ENCODE measurements around the gene MYRFL. TPM values are rescaled to one million over a fixed set of nuclear protein-coding genes. Genes with fewer than 3 reads are reported as not detected.

MYRFL gene
- total and polyA plus RNA-seq, 2 experiments from 2014 or later: 2.3 to 2.7 TPM

GRCh38 chr12:69918287-69918686, 93.3 kb downstream of the MYRFL start:
- Histone ChIP-seq H2AFZ (no peak overlapping the region), H3K4me3 (no peak overlapping the region), H3K27me3 (no peaks in the 10 kb centered on the region), H3K36me3 (replicated peaks; ENCODE audit: insufficient read depth, low read depth) (no peaks in the 10 kb centered on the region), H3K27ac (no peak overlapping the region), H3K9me3 (ENCODE audit: low read depth) (no peaks in the 10 kb centered on the region), H3K79me2 (no peaks in the 10 kb centered on the region), H3K4me2 (no peak overlapping the region), H3K9me2 (replicated peaks; ENCODE audit: insufficient read depth) (no peaks in the 10 kb centered on the region), H3K4me1 (ENCODE audit: insufficient read depth) (no peaks in the 10 kb centered on the region), H4K20me1 (ENCODE audit: insufficient read depth, poor library complexity, severe bottlenecking) (no peaks in the 10 kb centered on the region)
- 100% methylated on average over 2 of the region's 2 CpGs for WGBS (ENCODE audit: low lambda C conversion rate, missing lambda C conversion rate)
- DNase-seq (ENCODE audit: low spot score): no peak
- no peak for TF ChIP-seq EZH2phosphoT487 (IDR thresholded peaks at IDR 0.05; ENCODE audit: low read depth, severe bottlenecking, unreplicated experiment)
- TF ChIP-seq CTCF (IDR thresholded peaks at IDR 0.05; ENCODE audit: poor library complexity): no peak
- no peak for TF ChIP-seq EZH2 (IDR thresholded peaks at IDR 0.05; ENCODE audit: borderline replicate concordance)

GRCh38 chr12:69919495-69919894, 94.5 kb downstream of the MYRFL start:
- Histone ChIP-seq H4K20me1 (ENCODE audit: insufficient read depth, poor library complexity, severe bottlenecking) (no peaks in the 10 kb centered on the region), H3K4me3 (no peak overlapping the region), H3K36me3 (replicated peaks; ENCODE audit: insufficient read depth, low read depth) (no peaks in the 10 kb centered on the region), H3K9me2 (replicated peaks; ENCODE audit: insufficient read depth) (no peaks in the 10 kb centered on the region), H3K4me2 (no peak overlapping the region), H3K9me3 (ENCODE audit: low read depth) (no peaks in the 10 kb centered on the region), H3K4me1 (ENCODE audit: insufficient read depth) (no peaks in the 10 kb centered on the region), H3K27ac (peak overlapping the region; percentile 50), H2AFZ (no peak overlapping the region), H3K27me3 (no peaks in the 10 kb centered on the region), H3K79me2 (no peaks in the 10 kb centered on the region)
- WGBS (ENCODE audit: low lambda C conversion rate, missing lambda C conversion rate): 64% methylated on average over 3 of the region's 3 CpGs
- DNase-seq (ENCODE audit: low spot score): peak; percentile 24
- TF ChIP-seq CTCF (IDR thresholded peaks at IDR 0.05; ENCODE audit: poor library complexity) (no peak), EZH2phosphoT487 (IDR thresholded peaks at IDR 0.05; ENCODE audit: low read depth, severe bottlenecking, unreplicated experiment) (no peak), EZH2 (IDR thresholded peaks at IDR 0.05; ENCODE audit: borderline replicate concordance) (no peak)

GRCh38 chr12:69921831-69922230, 96.8 kb downstream of the MYRFL start:
- Histone ChIP-seq H2AFZ (no peak overlapping the region), H3K36me3 (replicated peaks; ENCODE audit: insufficient read depth, low read depth) (no peaks in the 10 kb centered on the region), H3K4me2 (no peak overlapping the region), H4K20me1 (ENCODE audit: insufficient read depth, poor library complexity, severe bottlenecking) (no peaks in the 10 kb centered on the region), H3K27ac (no peak overlapping the region), H3K9me2 (replicated peaks; ENCODE audit: insufficient read depth) (no peaks in the 10 kb centered on the region), H3K9me3 (ENCODE audit: low read depth) (no peaks in the 10 kb centered on the region), H3K4me1 (ENCODE audit: insufficient read depth) (no peaks in the 10 kb centered on the region), H3K27me3 (no peaks in the 10 kb centered on the region), H3K4me3 (no peak overlapping the region), H3K79me2 (no peaks in the 10 kb centered on the region)
- TF ChIP-seq EZH2 (IDR thresholded peaks at IDR 0.05; ENCODE audit: borderline replicate concordance) (no peak), EZH2phosphoT487 (IDR thresholded peaks at IDR 0.05; ENCODE audit: low read depth, severe bottlenecking, unreplicated experiment) (no peak), CTCF (IDR thresholded peaks at IDR 0.05; ENCODE audit: poor library complexity) (no peak)
- 71% methylated on average over 4 of the region's 4 CpGs for WGBS (ENCODE audit: low lambda C conversion rate, missing lambda C conversion rate)
- DNase-seq (ENCODE audit: low spot score): no peak

GRCh38 chr12:69922999-69923398, 98.0 kb downstream of the MYRFL start:
- no peak overlapping the region for H2AFZ ChIP-seq
- H3K27me3 ChIP-seq: no peaks in the 10 kb centered on the region
- H3K4me3 ChIP-seq: no peak overlapping the region
- no peak overlapping the region for H3K27ac ChIP-seq
- H3K9me3 ChIP-seq (ENCODE audit: low read depth): no peaks in the 10 kb centered on the region
- H3K79me2 ChIP-seq: no peaks in the 10 kb centered on the region
- H3K4me2 ChIP-seq: no peak overlapping the region
- no peaks in the 10 kb centered on the region for H3K9me2 ChIP-seq (replicated peaks; ENCODE audit: insufficient read depth)
- H4K20me1 ChIP-seq (ENCODE audit: insufficient read depth, poor library complexity, severe bottlenecking): no peaks in the 10 kb centered on the region
- TF ChIP-seq EZH2phosphoT487 (IDR thresholded peaks at IDR 0.05; ENCODE audit: low read depth, severe bottlenecking, unreplicated experiment) (no peak), EZH2 (IDR thresholded peaks at IDR 0.05; ENCODE audit: borderline replicate concordance) (no peak), CTCF (IDR thresholded peaks at IDR 0.05; ENCODE audit: poor library complexity) (no peak)
- no peak for DNase-seq (ENCODE audit: low spot score)
- no peaks in the 10 kb centered on the region for H3K36me3 ChIP-seq (replicated peaks; ENCODE audit: insufficient read depth, low read depth)
- no peaks in the 10 kb centered on the region for H3K4me1 ChIP-seq (ENCODE audit: insufficient read depth)

Data from hepatocyte (in vitro differentiated cells).